Measurements from ENCODE around the gene PAPOLG. TPM values are rescaled to one million over a fixed set of nuclear protein-coding genes. Genes with fewer than 3 reads are reported as not detected.

PAPOLG gene
- total RNA-seq, 3 donors from 2014 or later (not counting 1 experiment from before 2014, with no cell fraction given): 19.6 to 25.4 (median 19.8) TPM

- Histone ChIP-seq H3K36me3 (ENCODE audit: control insufficient read depth, insufficient read depth, low read length) (peaks cover 80% of the 10 kb centered on the region), H3K9me3 (ENCODE audit: control insufficient read depth, insufficient read depth, low read length) (no peaks in the 10 kb centered on the region), H3K4me1 (ENCODE audit: control insufficient read depth, insufficient read depth, low read length) (no peaks in the 10 kb centered on the region), H3K4me3 (ENCODE audit: low read length) (no peak overlapping the region), H3K27ac (ENCODE audit: low read length) (no peak overlapping the region), H3K27me3 (ENCODE audit: control insufficient read depth, insufficient read depth, low read length) (no peaks in the 10 kb centered on the region)
- TF ChIP-seq CTCF (IDR thresholded peaks at IDR 0.05): no peak
- Mint-ChIP-seq H3K36me3 (peaks cover 32% of the 10 kb centered on the region), H3K27ac (peak overlapping the region; percentile 27 to 67), H3K9me3 (no peaks in the 10 kb centered on the region), H3K4me1 (peaks cover 5 to 9% of the 10 kb centered on the region in 2 donors), H3K27me3 (ENCODE audit: low read depth in 2 of 2) (no peaks in the 10 kb centered on the region), H3K4me3 (no peak overlapping the region)
- DNase-seq (no peak), ATAC-seq (peak; percentile 68 to 91 (median 70))
- intact Hi-C loops (cut with micrococcal nuclease): no loop called here
- no CpG with 5 or more reads among the region's 2 CpGs for WGBS (ENCODE audit: insufficient coverage)
Observed at GRCh38 chr2:60775048-60775639, 19.1 kb downstream of the PAPOLG start.

- Mint-ChIP-seq H3K27ac (no peak overlapping the region), H3K27me3 (ENCODE audit: low read depth in 2 of 2) (no peaks in the 10 kb centered on the region), H3K36me3 (peaks cover 23% of the 10 kb centered on the region), H3K4me3 (no peak overlapping the region), H3K4me1 (peaks cover 5% of the 10 kb centered on the region in 2 donors), H3K9me3 (no peaks in the 10 kb centered on the region)
- 100% methylated on average over 2 of the region's 3 CpGs for WGBS (ENCODE audit: insufficient coverage)
- H3K4me3 ChIP-seq (ENCODE audit: low read length): no peak overlapping the region
- H3K9me3 ChIP-seq (ENCODE audit: control insufficient read depth, insufficient read depth, low read length): no peaks in the 10 kb centered on the region
- H3K4me1 ChIP-seq (ENCODE audit: control insufficient read depth, insufficient read depth, low read length): no peaks in the 10 kb centered on the region
- H3K27ac ChIP-seq (ENCODE audit: low read length): no peak overlapping the region
- intact Hi-C loops (cut with micrococcal nuclease): no loop called here
- peaks cover 73% of the 10 kb centered on the region for H3K36me3 ChIP-seq (ENCODE audit: control insufficient read depth, insufficient read depth, low read length)
- ATAC-seq (no peak), DNase-seq (no peak)
- no peaks in the 10 kb centered on the region for H3K27me3 ChIP-seq (ENCODE audit: control insufficient read depth, insufficient read depth, low read length)
- TF ChIP-seq CTCF (IDR thresholded peaks at IDR 0.05): no peak
Observed at GRCh38 chr2:60778352-60778751, 22.3 kb downstream of the PAPOLG start.

- Histone ChIP-seq H3K4me3 (ENCODE audit: low read length) (no peak overlapping the region), H3K36me3 (ENCODE audit: control insufficient read depth, insufficient read depth, low read length) (peaks cover 75% of the 10 kb centered on the region), H3K27me3 (ENCODE audit: control insufficient read depth, insufficient read depth, low read length) (no peaks in the 10 kb centered on the region), H3K9me3 (ENCODE audit: control insufficient read depth, insufficient read depth, low read length) (no peaks in the 10 kb centered on the region), H3K27ac (ENCODE audit: low read length) (no peak overlapping the region), H3K4me1 (ENCODE audit: control insufficient read depth, insufficient read depth, low read length) (no peaks in the 10 kb centered on the region)
- ATAC-seq: no peak
- no peak for TF ChIP-seq CTCF (IDR thresholded peaks at IDR 0.05)
- 94% methylated on average over 2 of the region's 5 CpGs for WGBS (ENCODE audit: insufficient coverage)
- Mint-ChIP-seq H3K27ac (peak overlapping the region in 1 of 2 donors; percentile 43), H3K27me3 (ENCODE audit: low read depth in 2 of 2) (no peaks in the 10 kb centered on the region), H3K4me1 (peaks cover 4 to 5% of the 10 kb centered on the region in 2 donors), H3K9me3 (no peaks in the 10 kb centered on the region), H3K36me3 (peaks cover 18% of the 10 kb centered on the region), H3K4me3 (no peak overlapping the region)
- intact Hi-C loops (cut with micrococcal nuclease): no loop called here
- DNase-seq: no peak
Observed at GRCh38 chr2:60779426-60779825, 23.4 kb downstream of the PAPOLG start.

- Histone ChIP-seq H3K9me3 (ENCODE audit: control insufficient read depth, insufficient read depth, low read length) (no peaks in the 10 kb centered on the region), H3K4me3 (ENCODE audit: low read length) (no peak overlapping the region), H3K27me3 (ENCODE audit: control insufficient read depth, insufficient read depth, low read length) (no peaks in the 10 kb centered on the region), H3K27ac (ENCODE audit: low read length) (no peak overlapping the region), H3K4me1 (ENCODE audit: control insufficient read depth, insufficient read depth, low read length) (no peaks in the 10 kb centered on the region), H3K36me3 (ENCODE audit: control insufficient read depth, insufficient read depth, low read length) (peaks cover 74% of the 10 kb centered on the region)
- H3K36me3 Mint-ChIP-seq: peaks cover 18% of the 10 kb centered on the region
- H3K27ac Mint-ChIP-seq: no peak overlapping the region
- intact Hi-C loops (cut with micrococcal nuclease): no loop called here
- no peak for DNase-seq
- no peak overlapping the region for H3K4me3 Mint-ChIP-seq
- TF ChIP-seq CTCF (IDR thresholded peaks at IDR 0.05): no peak
- H3K9me3 Mint-ChIP-seq: no peaks in the 10 kb centered on the region
- H3K4me1 Mint-ChIP-seq: no peaks in the 10 kb centered on the region
- 89% methylated on average over 2 of the region's 3 CpGs for WGBS (ENCODE audit: insufficient coverage)
- no peaks in the 10 kb centered on the region for H3K27me3 Mint-ChIP-seq (ENCODE audit: low read depth in 2 of 2)
- no peak for ATAC-seq
Observed at GRCh38 chr2:60780721-60781120, 24.7 kb downstream of the PAPOLG start.
